ENCODE data around the gene RFX1.
"Not testable (repeated sequence)": the region's sequence is repeated elsewhere in the genome, so short reads cannot be mapped to it uniquely, and the experiment has no call there.

The RFX1 gene

GRCh38 chr19:14035706-14036105 lies 29.6 kb upstream of the RFX1 start:
- TF ChIP-seq PATZ1 (CRISPR knock-in tag; IDR thresholded peaks at IDR 0.05; ENCODE audit: borderline replicate concordance) = no peak
- TF ChIP-seq ZNF565 (CRISPR knock-in tag; conservative IDR thresholded peaks at IDR 0.05; ENCODE audit: low read depth) = no peak
- no peak for TF ChIP-seq RARB (CRISPR knock-in tag; IDR thresholded peaks at IDR 0.05)
- TF ChIP-seq ZC3H10 (CRISPR knock-in tag; IDR thresholded peaks at IDR 0.05) = no peak
- TF ChIP-seq ESRRG (CRISPR knock-in tag; IDR thresholded peaks at IDR 0.05) = no peak
- TF ChIP-seq SNAI2 (CRISPR knock-in tag; IDR thresholded peaks at IDR 0.05) = no peak
- no peak for TF ChIP-seq ISL1 (CRISPR knock-in tag; IDR thresholded peaks at IDR 0.05)
- no peak for TF ChIP-seq POU6F1 (CRISPR knock-in tag; IDR thresholded peaks at IDR 0.05; ENCODE audit: borderline replicate concordance, low read depth)
- no peak for TF ChIP-seq ZFP3 (CRISPR knock-in tag; IDR thresholded peaks at IDR 0.05)
- TF ChIP-seq ZNF8 (CRISPR knock-in tag; IDR thresholded peaks at IDR 0.05) = no peak
- TF ChIP-seq PPARA (CRISPR knock-in tag; IDR thresholded peaks at IDR 0.05; ENCODE audit: borderline replicate concordance) = no peak
- TF ChIP-seq ARNTL (CRISPR knock-in tag; IDR thresholded peaks at IDR 0.05; ENCODE audit: borderline replicate concordance, low read depth) = no peak
- ATAC-seq = no peak

- ATAC-seq = not testable (repeated sequence)
Measured at GRCh38 chr19:14035159-14035558, 29.0 kb upstream of the RFX1 start.

- no peak for TF ChIP-seq ZC3H10 (CRISPR knock-in tag; IDR thresholded peaks at IDR 0.05)
- no peak for TF ChIP-seq ESRRG (CRISPR knock-in tag; IDR thresholded peaks at IDR 0.05)
- no peak for TF ChIP-seq ZNF8 (CRISPR knock-in tag; IDR thresholded peaks at IDR 0.05)
- TF ChIP-seq PATZ1 (CRISPR knock-in tag; IDR thresholded peaks at IDR 0.05; ENCODE audit: borderline replicate concordance) = no peak
- TF ChIP-seq ZFP30 (CRISPR knock-in tag; IDR thresholded peaks at IDR 0.05) = no peak
- no peak for TF ChIP-seq CSDC2 (CRISPR knock-in tag; IDR thresholded peaks at IDR 0.05)
- no peak for ATAC-seq
Measured at GRCh38 chr19:14033946-14034345, 27.8 kb upstream of the RFX1 start.

- ATAC-seq = peak; percentile 87
- TF ChIP-seq SNAI2 (CRISPR knock-in tag; IDR thresholded peaks at IDR 0.05) (no peak), OSR1 (CRISPR knock-in tag; IDR thresholded peaks at IDR 0.05) (no peak), TOX (CRISPR knock-in tag; IDR thresholded peaks at IDR 0.05; ENCODE audit: borderline replicate concordance) (no peak), CREB5 (CRISPR knock-in tag; IDR thresholded peaks at IDR 0.05; ENCODE audit: low read depth) (no peak), ZNF565 (CRISPR knock-in tag; conservative IDR thresholded peaks at IDR 0.05; ENCODE audit: low read depth) (no peak), TSHZ2 (CRISPR knock-in tag; IDR thresholded peaks at IDR 0.05) (no peak), ZFP3 (CRISPR knock-in tag; IDR thresholded peaks at IDR 0.05) (no peak), RARB (CRISPR knock-in tag; IDR thresholded peaks at IDR 0.05) (no peak), GLIS3 (CRISPR knock-in tag; IDR thresholded peaks at IDR 0.05) (no peak), ISL1 (CRISPR knock-in tag; IDR thresholded peaks at IDR 0.05) (no peak), TCF4 (CRISPR knock-in tag; IDR thresholded peaks at IDR 0.05; ENCODE audit: borderline replicate concordance) (no peak), POU6F1 (CRISPR knock-in tag; IDR thresholded peaks at IDR 0.05; ENCODE audit: borderline replicate concordance, low read depth) (no peak), CSRNP3 (CRISPR knock-in tag; IDR thresholded peaks at IDR 0.05) (no peak), ZC3H10 (CRISPR knock-in tag; IDR thresholded peaks at IDR 0.05) (no peak), ARNTL (CRISPR knock-in tag; IDR thresholded peaks at IDR 0.05; ENCODE audit: borderline replicate concordance, low read depth) (no peak), CSDC2 (CRISPR knock-in tag; IDR thresholded peaks at IDR 0.05) (no peak), ZFP30 (CRISPR knock-in tag; IDR thresholded peaks at IDR 0.05) (no peak)
Measured at GRCh38 chr19:14031719-14032480, 25.8 kb upstream of the RFX1 start, which contains the start of gene IL27RA. IL27RA (plus strand) TSS chr19:14031762; CDS start chr19:14031873, 111 bp downstream.

Data from SK-N-SH treated with all-trans-retinoic acid at 6 μM for 48 hours (cell line).